Glutamatergic neuron (in vitro differentiated cells): ENCODE measurements around the gene ISM2. TPM values are rescaled to one million over a fixed set of nuclear protein-coding genes. Genes with fewer than 3 reads are reported as not detected.
"Not testable (repeated sequence)": the region's sequence is repeated elsewhere in the genome, so short reads cannot be mapped to it uniquely, and the experiment has no call there.

Experiments
- DNase-seq: peaks from one replicate; pipeline ENCODE4 v3.0.0; 2022
- H3K27ac Mint-ChIP-seq: one replicate; pipeline ENCODE4 v1.8.0; 2020; ENCODE audit warnings: mild to moderate bottlenecking, mixed read lengths, inconsistent platforms; ENCODE audit not compliant: unreplicated experiment
- H3K27me3 Mint-ChIP-seq: one replicate; pipeline ENCODE4 v1.8.0; 2020; ENCODE audit warnings: mild to moderate bottlenecking, moderate library complexity, mixed read lengths, inconsistent platforms; ENCODE audit not compliant: unreplicated experiment
- H3K36me3 Mint-ChIP-seq: one replicate; pipeline ENCODE4 v1.8.0; 2020; ENCODE audit warnings: mild to moderate bottlenecking, mixed read lengths, inconsistent platforms; ENCODE audit not compliant: unreplicated experiment
- H3K4me1 Mint-ChIP-seq: one replicate; pipeline ENCODE4 v1.8.0; 2020; ENCODE audit warnings: mild to moderate bottlenecking, low read depth, mixed read lengths, inconsistent platforms; ENCODE audit not compliant: unreplicated experiment
- H3K4me3 Mint-ChIP-seq: one replicate; pipeline ENCODE4 v1.8.0; 2020; ENCODE audit warnings: mild to moderate bottlenecking, mixed read lengths, inconsistent platforms; ENCODE audit not compliant: unreplicated experiment
- H3K9me3 Mint-ChIP-seq: one replicate; pipeline ENCODE4 v1.8.0; 2020; ENCODE audit warnings: mild to moderate bottlenecking, moderate library complexity, mixed read lengths, inconsistent platforms; ENCODE audit not compliant: unreplicated experiment
- total RNA-seq: library from RNA; stranded (reverse); fragmentation: NEBNext Ultra II Directional; extraction: Animal tissue kit (Norgen Biotek cat#: 25700); gene quantifications from one replicate; pipeline ENCODE4 v1.2.1, GENCODE V29; 2021; ENCODE audit not compliant: unreplicated experiment
- TF ChIP-seq, protein P1 (sequence below): fragments of 200-600 bp; sonication (generic); IDR thresholded peaks from one replicate; pipeline ENCODE4 v1.5.0; 2021; ENCODE audit not compliant: partially characterized antibody, unreplicated experiment

Gene ISM2
- total RNA-seq, 1 donor from 2014 or later, result not detected

- Mint-ChIP-seq H3K27me3 (no peaks in the 10 kb centered on the region), H3K4me3 (no peak overlapping the region), H3K36me3 (no peaks in the 10 kb centered on the region), H3K27ac (no peak overlapping the region), H3K9me3 (no peaks in the 10 kb centered on the region), H3K4me1 (no peaks in the 10 kb centered on the region)
- TF ChIP-seq, protein P1, sequence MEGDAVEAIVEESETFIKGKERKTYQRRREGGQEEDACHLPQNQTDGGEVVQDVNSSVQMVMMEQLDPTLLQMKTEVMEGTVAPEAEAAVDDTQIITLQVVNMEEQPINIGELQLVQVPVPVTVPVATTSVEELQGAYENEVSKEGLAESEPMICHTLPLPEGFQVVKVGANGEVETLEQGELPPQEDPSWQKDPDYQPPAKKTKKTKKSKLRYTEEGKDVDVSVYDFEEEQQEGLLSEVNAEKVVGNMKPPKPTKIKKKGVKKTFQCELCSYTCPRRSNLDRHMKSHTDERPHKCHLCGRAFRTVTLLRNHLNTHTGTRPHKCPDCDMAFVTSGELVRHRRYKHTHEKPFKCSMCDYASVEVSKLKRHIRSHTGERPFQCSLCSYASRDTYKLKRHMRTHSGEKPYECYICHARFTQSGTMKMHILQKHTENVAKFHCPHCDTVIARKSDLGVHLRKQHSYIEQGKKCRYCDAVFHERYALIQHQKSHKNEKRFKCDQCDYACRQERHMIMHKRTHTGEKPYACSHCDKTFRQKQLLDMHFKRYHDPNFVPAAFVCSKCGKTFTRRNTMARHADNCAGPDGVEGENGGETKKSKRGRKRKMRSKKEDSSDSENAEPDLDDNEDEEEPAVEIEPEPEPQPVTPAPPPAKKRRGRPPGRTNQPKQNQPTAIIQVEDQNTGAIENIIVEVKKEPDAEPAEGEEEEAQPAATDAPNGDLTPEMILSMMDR, result no peak
- DNase-seq, result no peak
Measured at GRCh38 chr14:77543240-77543551, 44.6 kb upstream of the ISM2 start.

GRCh38 chr14:77542421-77543239 is 44.0 kb upstream of the ISM2 start:
- Mint-ChIP-seq H3K9me3 (no peaks in the 10 kb centered on the region), H3K4me1 (no peaks in the 10 kb centered on the region), H3K27me3 (no peaks in the 10 kb centered on the region), H3K4me3 (no peak overlapping the region), H3K36me3 (no peaks in the 10 kb centered on the region), H3K27ac (no peak overlapping the region)
- TF ChIP-seq, protein P1, result no peak
- no peak for DNase-seq

GRCh38 chr14:77541905-77542304 is 43.3 kb upstream of the ISM2 start:
- Mint-ChIP-seq H3K27me3 (no peaks in the 10 kb centered on the region), H3K4me1 (no peaks in the 10 kb centered on the region), H3K9me3 (no peaks in the 10 kb centered on the region)

DNA sequence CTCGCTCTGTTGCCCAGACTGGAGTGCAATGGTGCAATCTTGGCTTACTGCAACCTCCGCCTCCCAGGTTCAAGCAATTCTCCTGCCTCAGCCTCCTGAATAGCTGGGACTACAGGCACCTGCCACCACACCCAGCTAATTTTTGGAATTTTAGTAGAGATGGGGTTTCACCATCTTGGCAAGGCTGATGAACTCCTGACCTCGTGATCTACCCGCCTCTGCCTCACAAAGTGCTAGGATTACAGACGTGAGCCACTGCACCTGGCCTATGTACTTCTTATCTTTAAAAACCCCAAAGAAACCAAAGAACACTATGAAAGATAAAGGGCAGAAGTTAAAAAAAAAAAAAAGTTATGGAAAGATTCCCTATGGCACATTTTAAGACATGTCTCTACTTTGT is 38.3 kb upstream of the ISM2 start:
- H3K36me3 Mint-ChIP-seq, H3K9me3 Mint-ChIP-seq, H3K27me3 Mint-ChIP-seq, DNase-seq, H3K27ac Mint-ChIP-seq, H3K4me1 Mint-ChIP-seq, H3K4me3 Mint-ChIP-seq: not testable (repeated sequence)

More at GRCh38 chr14:77541905-77542304, 43.3 kb upstream of the ISM2 start:
- Mint-ChIP-seq H3K4me3 (no peak overlapping the region), H3K27ac (no peak overlapping the region), H3K36me3 (no peaks in the 10 kb centered on the region)
- TF ChIP-seq, protein P1, result no peak
- no peak for DNase-seq

DNA sequence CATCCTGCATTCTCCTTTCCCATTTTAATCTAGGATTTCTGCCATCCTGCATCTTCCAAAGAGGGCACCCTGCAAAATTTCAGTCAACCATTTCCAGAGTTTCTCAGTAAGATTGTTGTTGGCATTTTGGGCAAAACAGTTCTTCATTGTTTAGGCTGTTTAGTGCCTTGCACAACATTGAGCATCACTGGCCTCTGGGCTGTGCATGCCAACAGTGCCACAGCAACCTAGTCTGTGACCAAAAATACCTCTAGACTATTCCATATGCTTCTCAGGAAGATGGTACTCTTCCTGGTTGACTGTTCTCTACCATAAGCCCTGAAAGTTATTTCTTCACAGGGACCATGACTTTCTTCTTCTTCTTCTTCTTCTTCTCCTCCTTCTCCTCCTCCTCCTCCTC is 32.5 kb upstream of the ISM2 start:
- DNase-seq, result no peak
- Mint-ChIP-seq H3K4me1 (no peaks in the 10 kb centered on the region), H3K9me3 (peaks cover 2% of the 10 kb centered on the region), H3K27ac (no peak overlapping the region), H3K27me3 (no peaks in the 10 kb centered on the region), H3K4me3 (no peak overlapping the region), H3K36me3 (no peaks in the 10 kb centered on the region)
- TF ChIP-seq, protein P1, result no peak
